HG03439 (cell line): ENCODE measurements around the gene FAM216A.
A peak's percentile ranks its signal among the peaks of the same experiment; 100 is the strongest.
"Not testable (repeated sequence)": the region's sequence is repeated elsewhere in the genome, so short reads cannot be mapped to it uniquely, and the experiment has no call there.

Experiments used
- ATAC-seq: cut with Tn5 transposase; IDR thresholded peaks from one replicate; pipeline ENCODE4 v1.9.1; 2021; ENCODE audit warnings: mild to moderate bottlenecking, moderate library complexity; ENCODE audit not compliant: unreplicated experiment

Gene FAM216A, protein sequence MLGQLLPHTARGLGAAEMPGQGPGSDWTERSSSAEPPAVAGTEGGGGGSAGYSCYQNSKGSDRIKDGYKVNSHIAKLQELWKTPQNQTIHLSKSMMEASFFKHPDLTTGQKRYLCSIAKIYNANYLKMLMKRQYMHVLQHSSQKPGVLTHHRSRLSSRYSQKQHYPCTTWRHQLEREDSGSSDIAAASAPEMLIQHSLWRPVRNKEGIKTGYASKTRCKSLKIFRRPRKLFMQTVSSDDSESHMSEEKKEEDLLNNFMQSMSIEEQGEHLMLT

DNA sequence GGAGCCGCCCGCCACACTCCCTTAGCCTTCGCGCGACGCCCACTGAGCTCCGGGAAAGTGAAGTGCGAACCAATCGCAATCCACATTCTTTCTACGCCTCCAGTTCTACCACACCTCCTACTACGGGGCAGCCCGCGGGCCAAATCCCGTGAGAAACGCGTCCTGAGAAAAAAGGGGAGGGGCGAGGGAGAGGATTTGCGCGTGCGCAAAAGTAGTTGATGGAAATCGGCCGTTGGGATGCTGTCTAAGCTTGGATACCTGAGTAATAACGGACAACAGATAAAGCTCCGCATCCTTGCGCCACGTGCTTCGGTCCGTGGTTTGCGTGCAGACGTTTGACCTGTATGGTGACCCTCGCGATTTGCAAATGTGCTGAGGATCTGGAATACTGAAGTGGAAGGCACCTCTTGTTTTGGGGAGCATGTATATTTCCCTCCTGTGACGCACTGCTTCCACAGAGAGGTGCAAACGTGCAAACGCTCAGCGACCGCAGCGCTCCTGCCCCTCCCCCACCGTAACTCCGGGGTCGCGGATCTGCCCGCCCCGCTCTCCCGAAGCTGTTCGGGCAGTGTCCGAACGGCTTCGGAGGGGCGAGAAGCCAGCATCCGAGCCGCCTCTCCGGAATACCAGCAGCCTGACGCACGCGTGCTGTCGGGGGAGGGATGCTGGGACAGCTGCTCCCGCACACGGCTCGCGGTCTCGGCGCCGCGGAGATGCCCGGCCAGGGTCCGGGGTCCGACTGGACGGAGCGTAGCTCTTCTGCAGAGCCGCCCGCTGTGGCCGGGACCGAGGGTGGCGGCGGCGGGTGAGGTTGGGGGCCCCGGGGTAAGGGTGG lies at the start of gene FAM216A, which contains the start of gene GPN3:
FAM216A (plus strand) TSS at position 632 of the 835 bp plus-strand sequence; CDS start at position 663, 31 bp downstream.
GPN3 (minus strand) TSS at position 44 of the 835 bp plus-strand sequence. CDS start 54 bp downstream, outside the sequence.
- peak; percentile 78 for ATAC-seq

GRCh38 chr12:110420644-110421043 lies 48.0 kb upstream of the FAM216A start:
- not testable (repeated sequence) for ATAC-seq

GRCh38 chr12:110421159-110421661 lies 47.4 kb upstream of the FAM216A start:
- no peak for ATAC-seq

DNA sequence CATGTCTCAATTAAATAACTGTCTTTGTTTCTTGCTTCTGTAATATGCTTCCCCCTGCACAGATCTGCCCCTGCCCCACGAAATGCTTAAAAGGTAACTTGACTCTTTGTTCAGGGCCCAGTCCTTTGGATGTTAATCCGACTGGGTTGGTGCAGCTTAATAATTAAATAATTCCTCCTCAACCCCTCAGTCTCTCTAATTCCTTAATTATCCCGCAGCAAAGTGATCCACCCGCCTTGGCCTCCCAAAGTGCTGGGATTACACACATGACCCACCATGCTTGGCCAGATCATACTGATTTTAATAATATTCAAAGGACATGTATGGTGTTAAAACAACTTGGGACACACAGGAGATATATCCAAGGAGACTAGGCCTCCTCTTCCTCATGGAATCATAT lies 46.9 kb upstream of the FAM216A start:
- ATAC-seq: no peak

- ATAC-seq: no peak
Measured at GRCh38 chr12:110424237-110424636, 44.4 kb upstream of the FAM216A start.

DNA sequence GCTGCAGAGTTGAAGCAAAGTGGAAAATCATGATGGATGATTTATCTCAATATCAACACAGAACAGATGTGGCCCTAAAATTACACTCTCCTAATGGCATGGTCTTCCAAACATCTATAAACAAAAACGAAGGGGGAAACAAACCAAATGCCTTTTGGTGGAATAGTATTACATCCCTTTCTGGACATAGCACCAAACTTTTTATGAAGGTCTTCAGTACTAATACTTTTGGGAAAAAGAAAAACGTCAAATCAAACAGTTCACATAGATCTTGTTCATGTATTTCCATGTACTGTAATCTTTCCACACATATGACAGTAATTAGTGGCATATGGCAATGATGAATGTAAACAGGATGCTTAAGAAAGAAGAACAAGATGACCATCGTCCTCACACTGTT lies 42.2 kb upstream of the FAM216A start:
- ATAC-seq: no peak

DNA sequence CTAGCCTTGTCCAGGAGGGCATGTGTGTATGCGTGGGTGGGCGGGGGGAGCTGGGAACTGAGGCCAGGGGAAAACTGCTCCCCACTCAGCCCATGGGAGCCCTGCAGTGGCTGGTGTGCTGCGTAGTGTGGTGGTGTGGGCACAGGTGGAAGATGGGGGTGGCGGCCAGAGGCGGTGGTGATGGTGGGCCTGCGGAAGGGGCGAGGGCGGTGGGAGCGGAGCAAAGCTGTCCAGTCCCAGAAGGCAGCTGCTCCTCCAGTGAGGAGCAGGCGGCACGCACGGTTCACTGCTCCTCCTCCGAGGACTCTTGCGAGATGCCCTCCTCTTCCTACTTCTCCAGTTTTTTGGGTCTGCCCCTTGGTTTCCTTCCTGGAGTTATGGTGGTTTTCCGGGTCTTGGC lies 39.0 kb upstream of the FAM216A start:
- not testable (repeated sequence) for ATAC-seq

DNA sequence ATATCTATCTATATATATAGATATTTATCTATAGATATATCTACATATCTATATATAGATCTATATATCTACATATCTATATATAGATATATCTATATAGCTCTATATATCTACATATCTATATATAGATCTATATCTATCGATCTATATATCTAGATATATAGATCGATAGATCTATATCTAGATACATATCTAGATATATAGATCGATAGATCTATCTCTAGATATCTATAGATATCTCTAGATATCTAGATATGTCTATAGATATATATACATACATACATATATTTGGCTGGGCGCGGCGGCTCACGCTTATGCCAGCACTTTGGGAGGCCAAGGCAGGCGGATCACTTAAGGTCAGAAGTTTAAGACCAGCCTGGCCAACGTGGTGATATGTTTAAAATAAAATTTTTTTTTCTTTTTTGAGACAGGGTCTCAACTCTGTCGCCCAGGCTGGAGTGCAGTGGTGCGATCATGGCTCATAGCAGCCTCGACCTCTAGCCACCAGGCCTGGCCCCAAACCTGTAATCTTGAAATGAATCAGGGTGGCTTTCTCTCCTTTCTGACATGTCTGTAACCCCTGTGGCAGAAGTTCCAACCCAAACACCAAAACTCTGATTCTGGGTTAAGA lies 36.6 kb upstream of the FAM216A start:
- ATAC-seq: no peak

DNA sequence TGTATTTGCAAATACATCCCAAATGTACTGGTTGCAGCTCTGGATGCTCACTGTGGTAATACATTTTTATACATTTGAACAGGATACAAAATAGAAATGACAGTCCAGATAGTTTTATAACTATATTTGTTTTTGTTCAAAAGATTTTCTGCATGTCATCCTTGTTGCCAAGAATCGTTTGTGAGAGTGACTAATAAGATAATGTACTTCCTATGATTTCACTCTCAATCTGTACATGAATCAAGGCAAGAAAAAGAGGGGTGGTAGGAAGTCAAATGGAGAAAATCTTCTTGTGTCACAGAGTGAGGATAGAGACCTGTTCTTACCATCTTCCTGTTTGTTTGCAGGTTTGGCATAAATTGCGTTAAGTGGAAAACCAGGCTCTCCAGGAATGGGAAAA lies 32.4 kb upstream of the FAM216A start:
- ATAC-seq: no peak

DNA sequence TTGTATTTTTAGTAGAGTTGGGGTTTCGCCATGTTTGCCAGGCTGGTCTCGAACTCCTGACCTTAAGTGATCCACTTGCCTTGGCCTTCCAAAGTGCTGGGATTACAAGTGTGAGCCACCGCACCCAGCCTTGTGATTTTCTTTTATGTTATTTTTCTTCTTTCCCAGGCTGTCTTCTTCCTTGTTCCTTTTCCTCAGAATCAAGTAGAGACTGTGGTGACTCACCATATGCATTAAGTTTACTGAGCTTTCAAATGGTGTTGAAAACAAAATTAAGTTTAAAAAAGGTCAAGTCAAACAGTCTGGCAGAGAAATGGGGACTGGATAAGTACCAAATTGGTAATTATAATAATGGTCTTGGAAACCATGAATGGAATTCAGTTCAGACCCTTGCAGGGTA lies 24.2 kb upstream of the FAM216A start:
- no peak for ATAC-seq

GRCh38 chr12:110449799-110450497 lies 18.7 kb upstream of the FAM216A start, which contains the start of gene ARPC3:
ARPC3 (minus strand) TSS chr12:110450337; CDS start chr12:110450260, 77 bp downstream.
- ATAC-seq: peak; percentile 87

GRCh38 chr12:110451263-110451662 lies 17.4 kb upstream of the FAM216A start:
- ATAC-seq: no peak

- no peak for ATAC-seq
Measured at GRCh38 chr12:110453569-110454296, 14.9 kb upstream of the FAM216A start.

DNA sequence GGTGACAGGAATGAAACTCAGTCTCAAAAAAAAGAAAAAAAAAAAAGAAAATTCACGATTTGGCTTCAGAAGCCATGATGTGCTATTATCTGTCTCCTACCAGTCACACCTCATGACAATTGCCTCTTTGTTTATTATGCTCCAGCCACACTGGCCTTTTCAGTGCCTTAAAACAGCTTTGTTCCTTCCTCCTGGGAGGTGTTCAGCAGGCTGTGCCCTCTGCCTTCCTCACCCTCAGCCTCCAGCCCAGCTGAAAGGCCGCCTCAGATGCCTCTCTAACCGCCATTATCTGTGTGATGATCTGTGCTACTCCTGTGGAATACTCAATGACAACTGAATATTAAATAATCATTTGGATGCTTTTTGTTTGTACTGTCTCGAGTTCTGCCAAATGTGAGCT lies 9.9 kb upstream of the FAM216A start:
- ATAC-seq: no peak

DNA sequence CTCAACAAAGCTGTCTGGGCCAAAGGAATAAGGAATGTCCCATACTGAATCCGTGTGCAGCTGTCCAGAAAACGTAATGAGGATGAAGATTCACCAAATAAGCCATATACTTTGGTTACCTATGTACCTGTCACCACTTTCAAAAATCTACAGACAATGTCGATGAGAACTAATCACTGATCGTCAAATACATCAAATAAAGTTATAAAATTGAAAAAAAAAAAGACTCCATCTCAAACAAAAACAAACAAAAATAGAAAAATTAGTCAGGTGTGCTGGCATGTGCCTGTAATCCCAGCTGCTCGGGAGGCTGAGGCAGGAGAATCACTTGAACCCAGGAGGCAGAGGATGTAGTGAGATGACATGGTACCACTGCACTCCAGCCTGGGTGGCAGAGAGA lies 7.5 kb upstream of the FAM216A start:
- ATAC-seq: not testable (repeated sequence)

GRCh38 chr12:110465024-110465423 lies 3.6 kb upstream of the FAM216A start:
- no peak for ATAC-seq

DNA sequence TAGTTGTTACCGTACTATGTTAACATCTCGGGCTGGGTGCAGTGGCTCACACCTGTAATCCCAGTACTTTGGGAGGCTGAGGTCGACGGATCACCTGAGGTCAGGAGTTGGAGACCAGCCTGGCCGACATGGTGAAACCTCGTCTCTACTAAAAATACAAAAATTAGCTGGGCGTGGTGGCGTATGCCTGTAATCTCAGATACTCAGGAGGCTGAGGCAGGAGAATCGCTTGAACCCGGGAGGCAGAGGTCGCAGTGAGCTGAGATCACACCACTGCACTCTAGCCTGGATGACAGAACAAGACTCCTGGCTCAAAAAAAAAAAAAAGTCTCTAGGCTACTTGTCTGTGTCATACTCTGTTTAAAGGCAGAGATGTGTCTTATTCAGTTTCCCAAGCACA lies 2.9 kb upstream of the FAM216A start:
- not testable (repeated sequence) for ATAC-seq

- ATAC-seq: no peak
Measured at GRCh38 chr12:110466791-110467190, 1.9 kb upstream of the FAM216A start.

DNA sequence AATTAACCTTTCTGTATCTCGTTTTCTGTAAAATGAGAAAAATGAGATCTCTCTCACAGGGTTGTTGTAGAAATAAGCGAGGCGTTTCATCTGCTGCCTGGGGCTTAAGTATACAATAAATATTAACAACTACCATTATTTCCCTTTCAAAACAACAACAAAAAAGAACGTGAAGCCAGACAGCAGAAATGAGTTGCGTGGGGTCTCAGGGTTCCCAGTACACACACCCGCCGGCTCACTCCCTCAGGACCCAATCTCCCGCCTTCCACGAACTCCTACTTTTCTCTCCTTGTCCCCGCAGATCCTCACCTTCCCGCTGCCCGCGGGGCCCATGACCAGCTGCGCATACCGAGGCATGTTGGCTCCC lies 815 bp upstream of the FAM216A start:
- no peak for ATAC-seq

DNA sequence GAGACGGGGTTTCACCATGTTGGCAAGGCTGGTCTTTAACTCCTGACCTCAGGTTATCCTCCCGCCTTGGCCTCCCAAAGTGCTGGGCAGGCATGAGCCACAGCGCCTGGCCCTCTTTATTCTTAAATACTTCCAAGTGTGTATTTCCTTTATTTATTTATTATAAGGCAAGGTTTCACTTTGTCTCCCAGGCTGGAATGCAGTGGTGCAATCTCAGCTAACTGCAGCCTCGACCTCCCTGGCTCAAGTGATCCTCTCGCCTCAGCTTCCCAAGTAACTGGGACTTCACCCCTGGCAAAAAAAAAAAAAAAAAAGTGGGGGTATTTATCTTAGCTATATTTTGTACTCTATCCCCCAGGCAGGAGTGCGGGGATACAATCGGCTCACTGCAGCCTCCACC lies 6.8 kb downstream of the FAM216A start:
- ATAC-seq: no peak
